H9 (cell line): ENCODE data around the gene TECTB. TPM values are rescaled to one million over a fixed set of nuclear protein-coding genes. Genes with fewer than 3 reads are reported as not detected.

Experiments
- DNase-seq: peaks from one replicate; pipeline ENCODE4 v3.0.0-alpha.2; 2017
- H2AFZ ChIP-seq: one replicate; pipeline ENCODE4 v1.6.1; 2013; ENCODE audit warnings: mild to moderate bottlenecking, low read length, control low read depth, moderate library complexity
- H2AK5ac ChIP-seq: 2 replicates; pipeline ENCODE4 v1.6.1; 2013; ENCODE audit warnings: low read length, control low read depth, mixed read lengths; ENCODE audit not compliant: insufficient read length
- H2BK120ac ChIP-seq: one replicate; pipeline ENCODE4 v1.6.1; 2013; ENCODE audit warnings: low read depth, mild to moderate bottlenecking, low read length, control low read depth, inconsistent platforms; ENCODE audit not compliant: poor library complexity, severe bottlenecking
- H2BK12ac ChIP-seq: 2 replicates; pipeline ENCODE4 v1.6.1; 2013; ENCODE audit warnings: low read length, control low read depth, mixed read lengths, low read depth; ENCODE audit not compliant: insufficient read length
- H2BK15ac ChIP-seq: 2 replicates; pipeline ENCODE4 v1.6.1; 2013; ENCODE audit warnings: low read depth, low read length, control low read depth
- H2BK20ac ChIP-seq: one replicate; pipeline ENCODE4 v1.6.1; 2013; ENCODE audit warnings: low read depth, mild to moderate bottlenecking, low read length, control low read depth, inconsistent platforms; ENCODE audit not compliant: poor library complexity, severe bottlenecking
- H2BK5ac ChIP-seq: 2 replicates; pipeline ENCODE4 v1.6.1; 2013; ENCODE audit warnings: low read length, control low read depth, mixed read lengths; ENCODE audit not compliant: insufficient read length
- H3K14ac ChIP-seq: 2 replicates; pipeline ENCODE4 v1.6.1; 2013; ENCODE audit warnings: low read length, control low read depth; ENCODE audit not compliant: insufficient read depth
- H3K18ac ChIP-seq: 2 replicates; pipeline ENCODE4 v1.6.1; 2013; ENCODE audit warnings: low read depth, mild to moderate bottlenecking, mixed read lengths, low read length, control low read depth; ENCODE audit not compliant: insufficient read length
- H3K23ac ChIP-seq: 2 replicates; pipeline ENCODE4 v1.6.1; 2013; ENCODE audit warnings: low read length, control low read depth, mixed read lengths, low read depth; ENCODE audit not compliant: insufficient read length
- H3K23me2 ChIP-seq: 2 replicates; pipeline ENCODE4 v1.6.1; 2013; ENCODE audit warnings: low read depth, mild to moderate bottlenecking, mixed read lengths, low read length, control low read depth; ENCODE audit not compliant: insufficient read length, poor library complexity, severe bottlenecking
- H3K27ac ChIP-seq: 2 replicates; pipeline ENCODE4 v1.5.1; 2013; ENCODE audit warnings: low read length, control low read depth, mixed read lengths, low read depth; ENCODE audit not compliant: insufficient read length
- H3K27me3 ChIP-seq: 2 replicates; pipeline ENCODE4 v1.6.1; 2013; ENCODE audit warnings: low read length, control low read depth, inconsistent platforms; ENCODE audit not compliant: insufficient read depth
- H3K4ac ChIP-seq: 2 replicates; pipeline ENCODE4 v1.6.1; 2013; ENCODE audit warnings: low read depth, mild to moderate bottlenecking, control low read depth, inconsistent platforms, low read length, moderate library complexity
- H3K4me1 ChIP-seq: 2 replicates; pipeline ENCODE4 v1.6.1; 2013; ENCODE audit warnings: low read length, control low read depth, inconsistent platforms; ENCODE audit not compliant: insufficient read depth
- H3K4me2 ChIP-seq: 2 replicates; pipeline ENCODE4 v1.6.1; 2013; ENCODE audit warnings: low read length, control low read depth, mixed read lengths; ENCODE audit not compliant: insufficient read length, insufficient read depth
- H3K56ac ChIP-seq: 2 replicates; pipeline ENCODE4 v1.6.1; 2013; ENCODE audit warnings: low read depth, mild to moderate bottlenecking, mixed read lengths, low read length, control low read depth; ENCODE audit not compliant: insufficient read length
- H3K79me1 ChIP-seq: 2 replicates; pipeline ENCODE4 v1.6.1; 2013; ENCODE audit warnings: low read depth, mild to moderate bottlenecking, moderate library complexity, low read length, control low read depth, inconsistent platforms; ENCODE audit not compliant: insufficient read depth, poor library complexity, severe bottlenecking
- H3K79me2 ChIP-seq: 2 replicates; pipeline ENCODE4 v1.6.1; 2013; ENCODE audit warnings: low read length, control low read depth, inconsistent platforms; ENCODE audit not compliant: insufficient read depth
- H3K9ac ChIP-seq: 2 replicates; pipeline ENCODE4 v1.6.1; 2013; ENCODE audit warnings: low read length, control low read depth, mixed read lengths; ENCODE audit not compliant: insufficient read length; ENCODE audit errors: extremely low read depth
- H3K9me3 ChIP-seq: one replicate; pipeline ENCODE4 v1.6.1; 2013; ENCODE audit warnings: low read depth, low read length, inconsistent platforms; ENCODE audit not compliant: control insufficient read depth
- H3T11ph ChIP-seq: one replicate; pipeline ENCODE4 v1.6.1; 2013; ENCODE audit warnings: mild to moderate bottlenecking, low read length, control low read depth, inconsistent platforms
- H4K20me1 ChIP-seq: one replicate; pipeline ENCODE4 v1.6.1; 2013; ENCODE audit not compliant: control insufficient read depth, insufficient read length, insufficient read depth
- H4K5ac ChIP-seq: 2 replicates; pipeline ENCODE4 v1.6.1; 2013; ENCODE audit warnings: low read depth, mild to moderate bottlenecking, mixed read lengths, low read length, control low read depth; ENCODE audit not compliant: insufficient read length
- H4K8ac ChIP-seq: replicated peaks from 2 replicates; pipeline ENCODE4 v1.6.1; 2013; ENCODE audit warnings: low read length, control low read depth, mixed read lengths, low read depth; ENCODE audit not compliant: insufficient read length
- H4K91ac ChIP-seq: 2 replicates; pipeline ENCODE4 v1.6.1; 2013; ENCODE audit warnings: low read depth, mild to moderate bottlenecking, moderate library complexity, mixed read lengths, low read length, control low read depth; ENCODE audit not compliant: insufficient read length
- H3K27ac Mint-ChIP-seq, 3 experiments: 2 replicates in 2 of 3; 3 replicates in 1 of 3; pipeline ENCODE4 v1.8.0; 2020 to 2021; ENCODE audit warnings: mixed read lengths in 3 of 3, mild to moderate bottlenecking in 1 of 3, moderate library complexity in 1 of 3
- H3K27me3 Mint-ChIP-seq: 2 replicates; pipeline ENCODE4 v1.8.0; 2021; ENCODE audit warnings: low read depth, mild to moderate bottlenecking, moderate library complexity, mixed read lengths
- H3K36me3 Mint-ChIP-seq, 3 experiments: 2 replicates in 2 of 3; 3 replicates in 1 of 3; pipeline ENCODE4 v1.8.0; 2020 to 2021; ENCODE audit warnings: low read depth in 3 of 3, mixed read lengths in 3 of 3; ENCODE audit not compliant: insufficient read depth in 1 of 3
- H3K4me1 Mint-ChIP-seq, 2 experiments: 2 replicates each; pipeline ENCODE4 v1.8.0; 2020; ENCODE audit warnings: mixed read lengths in 2 of 2
- H3K4me3 Mint-ChIP-seq, 2 experiments: 2 replicates in 1 of 2; 3 replicates in 1 of 2; pipeline ENCODE4 v1.8.0; 2020 to 2021; ENCODE audit warnings: mild to moderate bottlenecking in 2 of 2, mixed read lengths in 2 of 2, moderate library complexity in 1 of 2
- H3K9me3 Mint-ChIP-seq, 2 experiments: 2 replicates in 1 of 2; 3 replicates in 1 of 2; pipeline ENCODE4 v1.8.0; 2020; ENCODE audit warnings: mild to moderate bottlenecking in 2 of 2, mixed read lengths in 2 of 2, moderate library complexity in 1 of 2
- CTCF ChIP-seq: fragments of 200-600 bp; sonication (generic); conservative IDR thresholded peaks from 3 replicates; pipeline ENCODE4 v1.8.0; 2021; ENCODE audit warnings: antibody characterized with exemption, mild to moderate bottlenecking
- WGBS: extraction: QIAGEN DNeasy Blood & Tissue Kit; methylation state at CpG from one replicate; pipeline ENCODE4 v1.1.7; 2013; ENCODE audit warnings: missing lambda C conversion rate, low lambda C conversion rate, mixed read lengths; ENCODE audit not compliant: insufficient read length; ENCODE audit errors: extremely low coverage; 5-methylcytosine and 5-hydroxymethylcytosine counted together
- total RNA-seq: library from RNA; stranded (reverse); gene quantifications from 2 replicates; pipeline ENCODE4 v1.2.1, GENCODE V29; 2021

Gene TECTB
- total RNA-seq, 1 experiment from 2014 or later = not detected

GRCh38 chr10:112335868-112336265, 52.7 kb downstream of the TECTB start:
- no peaks in the 10 kb centered on the region for H3K36me3 Mint-ChIP-seq
- no peak overlapping the region for H3T11ph ChIP-seq
- H4K20me1 ChIP-seq = no peaks in the 10 kb centered on the region
- TF ChIP-seq CTCF = no peak
- H3K9ac ChIP-seq = no peak overlapping the region
- no peak overlapping the region for H3K4me3 Mint-ChIP-seq
- no peak overlapping the region for H3K27ac ChIP-seq
- no peak overlapping the region for H4K5ac ChIP-seq
- H3K4me1 ChIP-seq = no peaks in the 10 kb centered on the region
- no peak overlapping the region for H3K18ac ChIP-seq
- no peak overlapping the region for H2AK5ac ChIP-seq
- no peak overlapping the region for H2BK20ac ChIP-seq
- no peaks in the 10 kb centered on the region for H3K23me2 ChIP-seq
- no peak overlapping the region for H2BK15ac ChIP-seq
- no peaks in the 10 kb centered on the region for H3K79me1 ChIP-seq
- WGBS = no CpG with 5 or more reads among the region's 4 CpGs
- H3K4me2 ChIP-seq = no peak overlapping the region
- no peak overlapping the region for H2BK5ac ChIP-seq
- H3K4me1 Mint-ChIP-seq = no peaks in the 10 kb centered on the region
- no peak overlapping the region for H3K27ac Mint-ChIP-seq
- no peak overlapping the region for H2BK120ac ChIP-seq
- H4K91ac ChIP-seq = no peak overlapping the region
- no peak overlapping the region for H3K23ac ChIP-seq
- no peak overlapping the region for H2BK12ac ChIP-seq
- H3K27me3 Mint-ChIP-seq = peaks cover 9% of the 10 kb centered on the region
- no peak for DNase-seq
- no peak overlapping the region for H3K56ac ChIP-seq
- no peak overlapping the region for H3K4ac ChIP-seq
- no peaks in the 10 kb centered on the region for H3K9me3 ChIP-seq
- no peaks in the 10 kb centered on the region for H3K9me3 Mint-ChIP-seq
- H2AFZ ChIP-seq = no peak overlapping the region
- H3K14ac ChIP-seq = no peak overlapping the region
- H4K8ac ChIP-seq = no peak overlapping the region
- H3K27me3 ChIP-seq = no peaks in the 10 kb centered on the region
- H3K79me2 ChIP-seq = no peaks in the 10 kb centered on the region
